Activated gamma-delta T cell (primary cell): ENCODE results near the gene KNG1.

Experiments
- DNase-seq: peaks from one replicate; lab custom pipeline; 2025; lab: John Stamatoyannopoulos, UW

Gene KNG1

DNA sequence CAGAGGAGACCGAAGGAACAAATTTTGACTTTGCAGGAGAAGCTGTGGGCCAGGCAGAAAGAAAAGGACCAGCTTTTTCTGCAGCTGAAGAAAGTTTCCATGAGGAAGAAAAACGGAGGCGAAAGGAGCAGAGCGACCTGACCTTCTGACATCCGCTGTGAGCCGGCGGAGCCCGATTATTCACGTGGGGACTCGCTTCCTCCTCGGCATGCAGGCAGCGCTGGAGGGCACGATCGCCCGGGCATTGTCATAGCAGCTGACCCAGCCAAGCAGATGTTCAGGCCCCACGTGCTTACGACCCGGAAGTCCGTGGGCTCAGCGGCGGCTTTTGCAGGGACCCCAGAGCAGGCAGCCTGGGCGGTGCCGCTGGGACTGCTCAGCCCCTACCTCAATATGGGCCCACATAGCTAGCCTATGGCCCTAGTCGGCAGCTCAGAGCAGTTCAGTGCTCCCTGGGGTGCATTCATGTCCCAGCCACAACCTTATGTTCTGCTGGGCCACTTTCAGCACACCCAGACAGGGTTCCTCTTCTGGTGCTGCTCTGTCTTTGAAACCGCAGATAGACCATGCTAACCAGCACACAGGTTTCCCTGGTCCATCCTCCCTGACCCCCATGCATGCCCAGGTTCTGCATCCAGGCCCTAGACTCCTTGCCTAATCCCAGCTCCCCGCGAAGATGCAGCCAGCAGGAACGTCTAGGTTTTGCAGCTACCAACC, 55.7 kb downstream of the KNG1 start:
- peak; percentile 21 for DNase-seq

DNA sequence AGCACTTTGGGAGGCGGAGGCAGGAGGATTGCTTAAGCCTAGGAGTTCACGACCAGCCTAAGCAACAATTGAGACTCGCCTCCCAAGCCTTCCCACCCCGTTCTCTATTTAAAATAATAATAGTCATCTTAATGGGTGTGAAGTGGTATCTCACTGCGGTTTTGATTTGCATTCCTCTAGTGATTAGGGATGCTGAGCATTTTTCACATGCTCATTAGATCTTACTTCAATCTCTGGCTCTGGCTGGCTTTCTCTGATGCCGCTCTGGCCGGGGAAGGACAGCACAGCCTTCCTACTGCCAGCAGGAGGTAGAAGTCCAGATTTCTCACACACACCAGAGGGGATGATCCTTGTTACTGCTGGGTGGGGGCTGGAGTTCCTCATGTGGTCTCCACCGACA, 58.8 kb downstream of the KNG1 start:
- DNase-seq = no peak

DNA sequence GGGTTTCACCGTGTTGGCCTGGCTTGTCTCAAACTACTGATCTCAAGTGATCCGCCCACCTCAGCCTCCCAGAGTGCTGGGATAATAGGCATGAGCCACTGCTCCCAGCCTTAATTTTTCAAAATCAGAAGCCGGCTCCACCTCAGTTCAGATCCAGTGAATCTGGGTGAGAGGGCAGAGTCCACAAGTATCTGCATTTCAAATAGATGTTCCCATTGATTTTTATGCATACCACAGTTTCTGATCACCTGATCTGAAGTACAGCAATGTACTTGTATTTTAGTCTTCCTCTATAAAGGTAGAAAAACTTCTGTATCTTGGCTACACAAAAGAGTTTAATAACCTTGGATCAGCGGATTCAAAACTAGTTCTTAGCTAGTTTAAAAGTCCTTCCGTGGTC, 62.0 kb downstream of the KNG1 start:
- no peak for DNase-seq

DNA sequence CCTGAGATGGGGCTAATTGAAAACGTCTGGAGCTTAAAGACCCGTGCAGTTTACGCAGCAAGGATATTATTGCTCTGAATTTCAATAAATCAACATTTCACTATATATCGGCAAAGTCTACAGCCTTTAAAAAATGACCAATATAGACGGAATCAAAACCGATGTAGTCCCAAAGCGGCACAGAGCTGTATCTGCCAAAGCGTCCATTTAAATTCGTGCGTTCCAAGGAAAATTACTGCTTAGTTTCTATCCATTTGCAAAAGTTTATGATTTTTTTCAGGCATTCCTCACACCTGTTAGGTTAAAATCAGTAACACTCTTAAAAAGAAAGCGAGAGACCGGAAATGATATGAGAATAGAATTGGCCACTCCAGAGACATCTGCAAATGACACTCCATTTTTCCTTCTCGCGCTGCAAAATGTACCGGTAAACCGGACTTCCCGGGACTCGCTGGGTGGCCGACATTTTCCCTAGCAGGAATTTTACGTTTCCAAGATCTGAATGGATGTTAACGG, 65.4 kb downstream of the KNG1 start:
- DNase-seq = no peak

DNA sequence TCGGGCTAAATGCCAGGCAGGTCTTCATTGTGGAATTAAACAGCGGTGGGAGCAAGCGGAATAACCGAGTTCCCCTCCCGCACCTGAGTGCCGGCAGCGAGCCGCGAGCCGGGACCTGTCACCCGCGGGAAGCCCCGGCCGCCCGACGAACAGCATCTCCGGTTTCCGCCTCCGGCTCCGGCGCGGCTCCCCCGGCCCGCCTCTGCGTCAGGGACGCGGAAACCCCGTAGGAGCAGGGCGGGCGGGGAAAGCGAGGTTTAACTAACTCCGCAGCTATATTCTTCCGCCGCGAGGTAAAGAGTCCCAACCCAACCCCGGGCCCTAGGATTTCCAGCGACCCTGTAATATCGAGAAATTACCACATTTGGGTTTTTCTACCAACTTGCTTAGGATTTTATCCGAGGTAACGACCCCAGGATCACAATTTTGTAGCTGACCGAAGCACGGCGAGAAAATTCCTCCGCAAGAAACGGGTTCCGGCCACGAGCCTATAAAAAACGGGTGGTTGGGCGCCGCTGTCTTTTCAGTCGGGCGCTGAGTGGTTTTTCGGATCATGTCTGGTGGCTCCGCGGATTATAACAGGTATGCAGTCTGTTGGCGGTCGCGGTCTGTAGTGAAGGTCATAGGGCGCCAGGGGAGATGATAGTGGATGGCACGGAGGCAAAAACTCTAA, 66.0 kb downstream of the KNG1 start, which contains the start of gene EIF4A2:
EIF4A2 (plus strand) TSS at position 520 of the 673 bp plus-strand sequence; CDS start at position 554, 34 bp downstream.
- DNase-seq = peak; percentile 81

DNA sequence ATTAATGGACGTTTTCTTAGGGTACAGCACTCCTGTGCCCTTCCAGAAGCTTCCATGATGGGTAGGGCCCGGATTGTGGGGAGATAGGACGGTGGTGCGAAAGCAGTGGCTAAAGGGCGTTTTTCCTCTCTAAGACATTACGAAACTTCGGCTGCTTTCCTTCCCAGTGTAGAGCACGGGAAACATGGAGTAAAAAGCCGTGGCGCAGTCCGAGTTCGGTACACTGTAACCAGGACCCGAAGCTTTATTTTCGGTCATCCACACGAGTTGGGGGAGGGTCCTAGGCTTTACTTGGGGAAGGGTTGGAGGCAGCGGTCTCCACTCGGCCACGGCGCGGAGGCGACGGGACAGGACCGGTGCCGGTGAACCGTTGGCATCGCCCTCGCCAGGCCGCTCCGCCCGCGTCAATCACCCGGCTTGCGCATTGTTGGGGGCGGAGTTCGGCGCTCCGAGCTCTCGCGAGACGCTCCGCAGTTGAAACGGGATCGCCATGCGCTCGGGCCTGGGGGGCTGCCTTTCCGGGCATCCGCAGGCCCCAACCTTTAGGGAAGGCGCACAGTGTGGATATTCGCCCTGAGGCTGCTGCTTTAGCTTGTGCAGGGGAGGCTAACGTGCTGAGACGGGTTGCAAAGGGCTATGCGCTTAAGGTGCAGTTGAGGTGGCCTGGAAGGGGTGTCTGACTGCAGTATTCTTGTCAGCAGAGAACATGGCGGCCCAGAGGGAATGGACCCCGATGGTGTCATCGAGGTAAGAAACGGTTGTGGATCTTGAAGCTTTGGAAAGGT, 66.8 kb downstream of the KNG1 start:
- DNase-seq = peak; percentile 68

DNA sequence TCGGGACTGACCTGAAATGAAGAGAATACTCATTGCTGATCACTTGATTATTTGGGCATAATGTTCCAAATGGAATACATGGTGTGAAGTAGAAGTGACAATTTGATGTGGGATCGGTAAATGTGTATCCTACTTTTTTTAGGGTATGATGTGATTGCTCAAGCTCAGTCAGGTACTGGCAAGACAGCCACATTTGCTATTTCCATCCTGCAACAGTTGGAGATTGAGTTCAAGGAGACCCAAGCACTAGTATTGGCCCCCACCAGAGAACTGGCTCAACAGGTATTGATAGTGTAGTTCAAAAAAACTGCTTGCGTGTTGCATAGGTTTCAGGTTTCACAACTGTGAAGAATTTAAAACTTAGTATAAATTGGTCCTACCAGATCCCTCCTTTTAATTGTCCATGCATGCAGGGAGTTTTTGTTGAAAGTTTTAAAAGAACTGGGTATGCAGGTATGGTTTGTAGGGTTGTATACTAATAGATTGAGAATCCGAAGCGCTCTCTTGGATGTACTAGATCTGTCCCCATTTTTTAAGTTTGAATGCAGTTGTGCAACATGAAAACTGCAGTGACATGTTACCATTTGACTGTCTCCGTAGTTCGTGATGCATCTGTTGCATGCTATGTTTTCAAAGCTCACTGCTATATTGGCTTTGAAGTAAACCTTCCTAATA, 67.8 kb downstream of the KNG1 start:
- no peak for DNase-seq

DNA sequence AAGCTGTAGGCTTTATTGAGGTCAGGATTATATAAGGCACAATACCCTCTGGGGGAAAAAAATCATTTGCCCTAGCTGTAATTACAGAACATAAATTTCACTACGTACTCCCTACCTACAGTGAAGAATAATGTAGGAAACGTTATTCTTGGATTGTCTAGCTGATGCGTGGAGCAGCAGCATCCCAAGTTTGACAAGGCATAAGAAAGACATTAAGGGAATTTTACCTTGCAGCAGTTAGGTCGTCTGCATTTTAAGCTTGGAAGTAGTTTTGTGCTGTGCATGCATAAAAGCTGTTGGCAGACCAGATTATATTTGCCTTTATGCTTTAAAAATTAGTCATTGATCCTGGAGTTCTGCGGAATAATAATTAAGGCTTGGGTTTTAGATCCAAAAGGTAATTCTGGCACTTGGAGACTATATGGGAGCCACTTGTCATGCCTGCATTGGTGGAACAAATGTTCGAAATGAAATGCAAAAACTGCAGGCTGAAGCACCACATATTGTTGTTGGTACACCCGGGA, 68.4 kb downstream of the KNG1 start:
- DNase-seq = no peak

DNA sequence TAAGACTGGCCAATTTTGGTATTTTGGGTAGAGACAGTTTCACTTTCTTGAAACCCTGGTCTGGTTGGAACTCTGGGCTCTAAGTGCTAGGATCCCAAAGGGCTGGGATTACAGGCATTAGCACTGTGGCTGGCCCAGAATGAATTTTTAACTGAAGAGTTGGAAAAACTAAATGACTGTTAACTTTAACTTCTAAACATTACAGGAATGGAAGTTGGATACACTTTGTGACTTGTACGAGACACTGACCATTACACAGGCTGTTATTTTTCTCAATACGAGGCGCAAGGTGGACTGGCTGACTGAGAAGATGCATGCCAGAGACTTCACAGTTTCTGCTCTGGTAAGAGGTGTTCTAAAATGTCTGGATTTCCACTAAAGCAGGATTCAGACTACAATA, 69.8 kb downstream of the KNG1 start:
- no peak for DNase-seq

DNA sequence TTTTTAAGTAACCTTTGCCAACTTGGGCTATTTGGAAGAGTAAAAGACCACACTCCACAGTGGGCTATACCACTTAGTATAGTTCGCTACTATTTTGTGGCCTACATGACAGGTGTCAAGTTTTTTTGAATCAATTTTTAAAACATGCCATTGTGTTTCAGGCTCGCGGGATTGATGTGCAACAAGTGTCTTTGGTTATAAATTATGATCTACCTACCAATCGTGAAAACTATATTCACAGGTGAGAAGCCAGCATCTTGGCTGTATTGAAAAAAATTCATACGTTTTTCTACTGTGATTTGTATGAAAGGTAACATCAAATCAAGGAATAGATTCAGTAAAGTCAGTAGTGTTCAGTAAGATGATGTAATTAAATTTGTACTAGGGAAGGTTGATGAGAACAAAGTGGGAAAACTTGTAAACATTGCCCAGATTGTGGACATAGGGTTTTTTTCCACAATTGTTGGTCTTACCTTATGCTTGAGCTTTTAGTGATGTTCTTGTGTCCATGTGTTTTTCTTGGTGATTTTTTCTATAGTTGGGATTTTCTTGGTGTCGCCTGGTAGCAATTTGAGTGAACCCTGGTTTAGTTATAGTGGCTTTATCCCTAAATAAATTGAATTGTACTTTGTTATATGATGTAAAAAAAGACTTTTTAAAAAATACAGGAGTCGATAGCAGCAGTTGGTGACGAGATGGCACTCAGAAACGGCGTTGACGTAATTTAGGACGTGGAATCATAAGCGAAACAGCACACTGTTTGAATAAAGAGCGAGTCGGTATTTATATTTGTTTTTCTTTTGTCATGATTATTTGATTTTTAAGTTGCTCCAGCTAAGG, 70.7 kb downstream of the KNG1 start:
- DNase-seq = no peak

DNA sequence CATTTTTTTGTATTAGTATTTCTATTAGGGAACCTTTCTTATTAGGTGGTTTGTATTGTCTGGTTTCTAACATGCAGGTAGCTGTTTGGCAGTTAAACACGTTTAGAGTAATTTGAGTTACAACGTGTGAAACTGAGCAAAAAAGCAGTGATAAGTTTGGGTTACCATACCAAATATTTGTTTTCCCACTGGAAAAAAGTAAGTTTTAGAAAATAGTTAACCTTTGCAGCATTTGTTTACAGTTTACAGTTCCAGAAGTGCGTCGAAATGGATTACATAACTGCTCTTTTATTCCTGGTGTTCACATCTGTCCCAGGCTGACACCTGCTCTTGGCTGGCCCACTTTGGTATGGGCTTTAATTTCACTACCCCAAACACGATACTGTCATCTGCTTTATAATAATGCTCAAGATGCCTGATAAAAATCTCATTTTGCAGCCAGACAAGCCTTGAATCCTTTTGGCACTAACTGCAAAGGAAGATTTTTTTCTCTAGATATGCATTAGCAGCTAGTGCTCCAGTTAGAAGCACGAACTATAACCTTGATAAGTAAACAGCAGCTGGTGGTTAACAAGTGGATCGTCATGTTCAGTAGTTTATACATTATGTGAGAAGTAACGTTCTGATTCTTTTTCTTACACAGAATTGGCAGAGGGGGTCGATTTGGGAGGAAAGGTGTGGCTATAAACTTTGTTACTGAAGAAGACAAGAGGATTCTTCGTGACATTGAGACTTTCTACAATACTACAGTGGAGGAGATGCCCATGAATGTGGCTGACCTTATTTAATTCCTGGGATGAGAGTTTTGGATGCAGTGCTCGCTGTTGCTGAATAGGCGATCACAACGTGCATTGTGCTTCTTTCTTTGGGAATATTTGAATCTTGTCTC, 71.6 kb downstream of the KNG1 start:
- DNase-seq = no peak

DNA sequence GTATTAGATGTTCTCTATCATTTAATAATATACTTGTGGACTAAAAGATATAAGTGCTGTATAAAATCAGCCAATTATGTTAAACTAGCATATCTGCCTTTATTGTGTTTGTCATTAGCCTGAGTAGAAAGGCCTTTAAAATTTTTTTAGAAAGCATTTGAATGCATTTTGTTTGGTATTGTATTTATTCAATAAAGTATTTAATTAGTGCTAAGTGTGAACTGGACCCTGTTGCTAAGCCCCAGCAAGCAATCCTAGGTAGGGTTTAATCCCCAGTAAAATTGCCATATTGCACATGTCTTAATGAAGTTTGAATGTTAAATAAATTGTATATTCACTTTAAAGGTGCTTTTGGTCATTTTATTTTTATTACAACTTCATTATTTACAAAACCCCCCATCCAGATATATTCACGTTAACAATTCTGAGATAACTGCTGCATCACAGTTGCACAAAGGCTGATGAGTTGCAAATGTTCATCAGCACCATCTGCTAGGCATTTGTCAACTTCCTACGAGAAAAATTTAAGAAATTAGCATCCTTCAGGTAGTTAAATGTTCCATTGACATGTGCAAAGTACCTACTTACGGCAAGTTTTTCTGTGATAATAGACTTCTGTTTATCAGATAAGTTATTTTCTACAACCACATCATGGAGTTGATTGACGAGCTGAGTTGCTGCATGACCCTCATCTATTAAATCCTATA, 72.5 kb downstream of the KNG1 start:
- DNase-seq = no peak

DNA sequence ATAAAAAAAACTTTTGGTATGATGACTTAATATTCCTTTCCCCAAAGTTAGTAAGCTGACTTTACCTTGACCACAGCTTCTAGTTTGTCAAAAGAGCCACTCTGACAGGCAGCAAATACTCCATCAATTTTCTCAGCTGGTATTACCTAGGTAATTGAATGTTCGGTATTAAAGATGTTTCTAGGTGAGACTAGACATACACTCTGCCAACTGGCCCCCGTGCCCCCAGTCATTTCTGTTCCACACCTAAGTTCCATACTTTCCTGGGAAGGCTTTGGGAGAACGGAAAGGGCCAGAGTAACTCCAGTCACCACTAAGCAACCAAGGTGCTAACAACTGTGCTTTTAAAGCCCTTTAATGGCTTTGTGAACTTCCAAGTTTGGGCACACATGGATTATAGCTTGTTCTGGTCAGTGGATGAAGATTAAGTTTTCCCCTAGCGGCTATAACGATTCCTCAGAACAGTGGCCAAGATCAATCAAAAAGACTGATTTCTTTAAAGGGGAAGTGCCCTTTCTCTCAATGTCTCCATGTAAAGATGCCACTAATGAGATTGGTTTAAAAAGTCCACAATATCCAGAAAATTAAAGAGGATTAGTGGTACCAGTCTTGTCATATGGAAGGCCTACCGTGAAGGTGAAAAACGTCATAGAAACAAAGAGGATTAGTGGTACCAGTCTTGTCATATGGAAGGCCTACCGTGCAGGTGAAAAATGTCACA, 73.3 kb downstream of the KNG1 start:
- no peak for DNase-seq
